Measurements from ENCODE around the gene CCDC40. TPM values are rescaled to one million over a fixed set of nuclear protein-coding genes. Genes with fewer than 3 reads are reported as not detected.
A peak's percentile ranks its signal among the peaks of the same experiment; 100 is the strongest.

CCDC40 gene
- polyA plus RNA-seq, 4 donors: 10.2 to 15.7 (median 12.9) TPM

- no peak for DNase-seq (ENCODE audit: low read depth in 4 of 4, low spot score in 3 of 4)
These were observed 89.4 kb downstream of the CCDC40 start for GRCh38 chr17:80125656-80126448.

GRCh38 chr17:80126449-80126715 is 89.9 kb downstream of the CCDC40 start:
- no peak for DNase-seq (ENCODE audit: low read depth in 4 of 4, low spot score in 3 of 4)

- DNase-seq (ENCODE audit: low read depth in 4 of 4, low spot score in 3 of 4): no peak
These were observed 92.6 kb downstream of the CCDC40 start for GRCh38 chr17:80129006-80129565.

GRCh38 chr17:80130992-80131391 is 94.5 kb downstream of the CCDC40 start:
- DNase-seq (ENCODE audit: low read depth in 4 of 4, low spot score in 3 of 4): no peak

GRCh38 chr17:80132906-80133625 is 96.6 kb downstream of the CCDC40 start:
- no peak for DNase-seq (ENCODE audit: low read depth in 4 of 4, low spot score in 3 of 4)

GRCh38 chr17:80133626-80133970 is 97.2 kb downstream of the CCDC40 start:
- no peak for DNase-seq (ENCODE audit: low read depth in 4 of 4, low spot score in 3 of 4)

- DNase-seq (ENCODE audit: low read depth in 4 of 4, low spot score in 3 of 4): no peak
These were observed 100.7 kb downstream of the CCDC40 start for GRCh38 chr17:80137131-80137530.

- DNase-seq (ENCODE audit: low read depth in 4 of 4, low spot score in 3 of 4): no peak
These were observed 102.5 kb downstream of the CCDC40 start for GRCh38 chr17:80138856-80139426.

GRCh38 chr17:80141463-80142165 is 105.2 kb downstream of the CCDC40 start:
- DNase-seq (ENCODE audit: low read depth in 4 of 4, low spot score in 3 of 4): no peak

GRCh38 chr17:80142929-80143328 is 106.5 kb downstream of the CCDC40 start:
- no peak for DNase-seq (ENCODE audit: low read depth in 4 of 4, low spot score in 3 of 4)

GRCh38 chr17:80145076-80146075 is 108.9 kb downstream of the CCDC40 start:
- no peak for DNase-seq (ENCODE audit: low read depth in 4 of 4, low spot score in 3 of 4)

GRCh38 chr17:80146121-80147034 is 109.9 kb downstream of the CCDC40 start:
- no peak for DNase-seq (ENCODE audit: low read depth in 4 of 4, low spot score in 3 of 4)

GRCh38 chr17:80147035-80147822 is 110.8 kb downstream of the CCDC40 start, which contains the start of gene EIF4A3:
TSS of gene EIF4A3 (minus strand) at chr17:80147128. CDS start at chr17:80146961, 167 bp downstream.
- peak; percentile 97 to 98 (median 98) for DNase-seq (ENCODE audit: low read depth in 4 of 4, low spot score in 3 of 4)

Other genes starting within 250 kb of the CCDC40 start
- gene CBX8, start 239.6 kb upstream of the CCDC40 start, polyA plus RNA-seq (ENCODE audit: insufficient read length in 4 of 4): 10 to 100 TPM; 11.2 to 16.3 (median 11.9) TPM
- gene CBX4, start 197.2 kb upstream of the CCDC40 start, polyA plus RNA-seq (ENCODE audit: insufficient read length in 4 of 4): 10 to 100 TPM; 12.2 to 16.7 (median 14.0) TPM
- gene TBC1D16, start 770 bp upstream of the CCDC40 start, polyA plus RNA-seq (ENCODE audit: insufficient read length in 4 of 4): 10 to 100 TPM; 27.2 to 35.6 (median 34.1) TPM
- gene GAA, start 64.9 kb downstream of the CCDC40 start, polyA plus RNA-seq (ENCODE audit: insufficient read length in 4 of 4): 10 to 100 TPM; 37.8 to 71.2 (median 50.5) TPM
- gene EIF4A3, start 110.5 kb downstream of the CCDC40 start, polyA plus RNA-seq (ENCODE audit: insufficient read length in 4 of 4): 100 to 1,000 TPM; 115 to 121 (median 117) TPM
- 1 to 10 TPM in 3 of 4 donors, under 1 TPM in 1; 0.90 to 1.5 (median 1.2) TPM for gene CARD14, start 133.4 kb downstream of the CCDC40 start, polyA plus RNA-seq (ENCODE audit: insufficient read length in 4 of 4)
- 10 to 100 TPM; 33.5 to 40.2 (median 38.6) TPM for gene SGSH, start 183.7 kb downstream of the CCDC40 start, polyA plus RNA-seq (ENCODE audit: insufficient read length in 4 of 4)
- gene SLC26A11, start 183.8 kb downstream of the CCDC40 start, polyA plus RNA-seq (ENCODE audit: insufficient read length in 4 of 4): 10 to 100 TPM; 22.9 to 28.8 (median 25.7) TPM
- 10 to 100 TPM; 51.7 to 61.4 (median 55.2) TPM for gene RNF213, start 224.2 kb downstream of the CCDC40 start, polyA plus RNA-seq (ENCODE audit: insufficient read length in 4 of 4)

All from right renal pelvis (tissue), 4 donors.